HepG2 (cell line): Measurements from ENCODE around the gene HSDL1. TPM values are rescaled to one million over a fixed set of nuclear protein-coding genes. Genes with fewer than 3 reads are reported as not detected.

Experiments used
- BHLHE40 ChIP-seq: IDR thresholded peaks from 2 replicates; pipeline ENCODE4 v1.6.1; 2011; ENCODE audit warnings: low read length, improper control_type of control experiment
- CBX2 ChIP-seq, 2 experiments: fragments of 200-600 bp in 1 of 2; sonication (generic); formaldehyde crosslinking in 1 of 2; IDR thresholded peaks; 2 replicates each; pipeline versions ENCODE4 v1.7.0 to v1.8.1; 2018 to 2022; ENCODE audit warnings: low read depth in 2 of 2, low read length in 1 of 2, mild to moderate bottlenecking in 1 of 2, missing genetic modification reagents in 1 of 2
- CCAR2 ChIP-seq: fragments of 200-400 bp; formaldehyde crosslinking; optimal IDR thresholded peaks from 2 replicates; pipeline ENCODE3; 2018; ENCODE audit warnings: low read depth, mild to moderate bottlenecking, low read length, moderate library complexity
- GTF3A ChIP-seq: sonication (generic); formaldehyde crosslinking; conservative IDR thresholded peaks from 2 replicates; pipeline ENCODE4 v1.4.0; 2020; ENCODE audit warnings: mild to moderate bottlenecking, missing genetic modification reagents
- HMG20A ChIP-seq: IDR thresholded peaks from 2 replicates; pipeline ENCODE4 v1.6.1; 2016; ENCODE audit warnings: borderline replicate concordance
- HOMEZ ChIP-seq: IDR thresholded peaks from 2 replicates; pipeline ENCODE4 v1.6.1; 2016; ENCODE audit warnings: low read depth
- JUND ChIP-seq: sonication (generic); formaldehyde crosslinking; IDR thresholded peaks from 2 replicates; pipeline ENCODE4 v1.8.0; 2022; ENCODE audit warnings: mild to moderate bottlenecking, missing genetic modification reagents
- KDM2A ChIP-seq: sonication (generic); formaldehyde crosslinking; IDR thresholded peaks from 2 replicates; pipeline ENCODE4 v1.4.0; 2020; ENCODE audit warnings: low read depth, missing genetic modification reagents, borderline replicate concordance
- MXD1 ChIP-seq: sonication (generic); formaldehyde crosslinking; IDR thresholded peaks from 2 replicates; pipeline ENCODE4 v1.4.0; 2020; ENCODE audit warnings: mild to moderate bottlenecking, missing genetic modification reagents
- NFE2L2 ChIP-seq: fragments of 150-350 bp; IDR thresholded peaks from 2 replicates; pipeline ENCODE4 v1.6.1; 2014; ENCODE audit warnings: low read length
- NFKB2 ChIP-seq: sonication (generic); formaldehyde crosslinking; IDR thresholded peaks from 2 replicates; pipeline ENCODE4 v1.4.0; 2020; ENCODE audit warnings: missing genetic modification reagents, borderline replicate concordance
- PHB2 ChIP-seq: fragments of 450-650 bp; IDR thresholded peaks from 2 replicates; pipeline ENCODE4 v1.6.1; 2018; ENCODE audit not compliant: partially characterized antibody
- RFX3 ChIP-seq: IDR thresholded peaks from 2 replicates; pipeline ENCODE4 v1.6.1; 2016; ENCODE audit warnings: missing biosample characterization, missing genetic modification reagents
- SNRNP70 ChIP-seq: fragments of 200-400 bp; formaldehyde crosslinking; IDR thresholded peaks from 2 replicates; pipeline ENCODE4 v1.6.1; 2017; ENCODE audit warnings: mild to moderate bottlenecking, low read depth, low read length, moderate library complexity
- THYN1 ChIP-seq: sonication (generic); formaldehyde crosslinking; IDR thresholded peaks from 2 replicates; pipeline ENCODE4 v1.8.1; 2023; ENCODE audit warnings: low read depth, mild to moderate bottlenecking, moderate library complexity, missing genetic modification reagents, borderline replicate concordance
- WIZ ChIP-seq: sonication (generic); formaldehyde crosslinking; IDR thresholded peaks from 2 replicates; pipeline ENCODE4 v1.5.1; 2020; ENCODE audit warnings: mild to moderate bottlenecking, missing genetic modification reagents
- XRCC5 ChIP-seq: fragments of 200-400 bp; formaldehyde crosslinking; optimal IDR thresholded peaks from 2 replicates; pipeline ENCODE3; 2017; ENCODE audit warnings: mild to moderate bottlenecking, low read length
- ZBTB42 ChIP-seq: sonication (generic); formaldehyde crosslinking; IDR thresholded peaks from 2 replicates; pipeline ENCODE4 v1.5.0; 2020; ENCODE audit warnings: mild to moderate bottlenecking, missing genetic modification reagents
- ZC3H4 ChIP-seq: sonication (generic); formaldehyde crosslinking; IDR thresholded peaks from 2 replicates; pipeline ENCODE4 v1.4.0; 2020; ENCODE audit warnings: missing genetic modification reagents, borderline replicate concordance
- ZMAT3 ChIP-seq: sonication (generic); formaldehyde crosslinking; conservative IDR thresholded peaks from 2 replicates; pipeline ENCODE4 v1.7.0; 2021; ENCODE audit warnings: missing genetic modification reagents
- ZNF18 ChIP-seq: sonication (generic); formaldehyde crosslinking; IDR thresholded peaks from 2 replicates; pipeline ENCODE4 v1.8.0; 2022; ENCODE audit warnings: mild to moderate bottlenecking, missing genetic modification reagents; ENCODE audit not compliant: insufficient replicate concordance
- ZNF296 ChIP-seq: sonication (generic); formaldehyde crosslinking; conservative IDR thresholded peaks from 2 replicates; pipeline ENCODE4 v1.5.0; 2020; ENCODE audit warnings: mild to moderate bottlenecking, missing genetic modification reagents
- ZNF331 ChIP-seq: sonication (generic); formaldehyde crosslinking; IDR thresholded peaks from 2 replicates; pipeline ENCODE4 v1.4.0; 2020; ENCODE audit warnings: missing genetic modification reagents
- ZNF34 ChIP-seq: sonication (generic); formaldehyde crosslinking; IDR thresholded peaks from 2 replicates; pipeline ENCODE4 v1.4.0; 2020; ENCODE audit warnings: mild to moderate bottlenecking, missing genetic modification reagents, borderline replicate concordance
- ZSCAN5A ChIP-seq: sonication (generic); formaldehyde crosslinking; IDR thresholded peaks from 2 replicates; pipeline ENCODE4 v1.8.0; 2022; ENCODE audit warnings: mild to moderate bottlenecking, missing genetic modification reagents, borderline replicate concordance
- polyA plus RNA-seq, 8 experiments: library from polyadenylated mRNA; depleted of rRNA in 3 of 8; stranded (reverse) in 7 of 8; unstranded in 1 of 8; fragments of >200 nt; fragmentation: Illumina TruSeq in 4 of 8; extraction: Trizol in 4 of 8; gene quantifications; 2 replicates each; pipeline versions ENCODE4 v1.2.1 to v1.2.3, GENCODE V29; 2011 to 2016; ENCODE audit warnings: low read depth in 4 of 8, missing spikeins in 1 of 8, mixed read lengths in 1 of 8; ENCODE audit not compliant: insufficient read depth in 1 of 8
- total RNA-seq, 5 experiments: library from RNA; depleted of rRNA; stranded (reverse); fragments of >200 nt; fragmentation: Illumina TruSeq; extraction: Trizol; gene quantifications; 2 replicates each; pipeline ENCODE4 v1.2.3, GENCODE V29; 2016; ENCODE audit warnings: low read depth in 1 of 5

HSDL1 gene
- total and polyA plus RNA-seq, 2 of the 13 experiments (the other 11 are each of a cell fraction or from before 2014, with no cell fraction given) = 49.2 to 49.7 TPM

- no peak for TF ChIP-seq THYN1 (CRISPR knock-in tag)
- no peak for TF ChIP-seq ZBTB42 (CRISPR knock-in tag)
- peak; percentile 48 for TF ChIP-seq ZMAT3
- TF ChIP-seq WIZ (CRISPR knock-in tag) = peak; percentile 72; the same call in 1 of the 2 replicates
- TF ChIP-seq ZNF18 (CRISPR knock-in tag) = peak; percentile 84
- peak; percentile 90 for TF ChIP-seq ZNF331
- TF ChIP-seq ZC3H4 (CRISPR knock-in tag) = 0 out of 2 replicates have a peak, but pooled peaks have one; percentile 38
- no peak for TF ChIP-seq RFX3 (CRISPR knock-in tag)
- TF ChIP-seq NFE2L2 = no peak
- no peak for TF ChIP-seq CCAR2
- peak; percentile 96 for TF ChIP-seq MXD1 (CRISPR knock-in tag)
- no peak for TF ChIP-seq SNRNP70
- no peak; the same call in 1 of the 2 replicates for TF ChIP-seq NFKB2 (CRISPR knock-in tag)
- TF ChIP-seq GTF3A (CRISPR knock-in tag) = no peak
- TF ChIP-seq ZSCAN5A = no peak
- TF ChIP-seq ZNF296 (CRISPR knock-in tag) = 0 out of 2 replicates have a peak, but pooled peaks have one; percentile 74
- TF ChIP-seq XRCC5 = peak; percentile 58
- TF ChIP-seq HMG20A (CRISPR knock-in tag) = no peak
- no peak for TF ChIP-seq BHLHE40
- TF ChIP-seq PHB2 = no peak
- peak; percentile 94 for TF ChIP-seq KDM2A (CRISPR knock-in tag)
- TF ChIP-seq JUND (CRISPR knock-in tag) = peak; percentile 48; the same call in 1 of the 2 replicates
- TF ChIP-seq HOMEZ (CRISPR knock-in tag) = peak; percentile 48; the same call in 1 of the 2 replicates
- TF ChIP-seq ZNF34 (CRISPR knock-in tag) = no peak; the same call in 1 of the 2 replicates
- TF ChIP-seq CBX2 (IDR thresholded peaks at IDR 0.05; ENCODE audit: low read depth, low read length) = no peak
- no peak for TF ChIP-seq CBX2 (CRISPR knock-in tag; IDR thresholded peaks at IDR 0.05; ENCODE audit: low read depth)
These were observed 28.1 kb downstream of the HSDL1 start, which contains the start of gene MBTPS1 (continued) for GRCh38 chr16:84116720-84117493.
